Body of pancreas (tissue), 4 donors: Measurements from ENCODE around the gene USP12. TPM values are rescaled to one million over a fixed set of nuclear protein-coding genes. Genes with fewer than 3 reads are reported as not detected.

Source experiments
- ATAC-seq: fragments of 150-250 bp; one replicate; pipeline ENCODE4 v1.9.1; 2016
- DNase-seq, 4 donors: peaks; one replicate each; pipeline ENCODE4 v3.0.0-alpha.2; 2019
- H3K27ac ChIP-seq, 4 donors: fragments of 200-600 bp; sonication (generic); 1 replicate in 3 of 4; 2 replicates in 1 of 4; pipeline versions ENCODE4 v1.5.1 to v1.6.1; 2016 to 2019; ENCODE audit warnings: mild to moderate bottlenecking in 1 of 4, mixed read lengths in 1 of 4, moderate library complexity in 1 of 4
- H3K27me3 ChIP-seq, 2 donors: fragments of 200-600 bp; sonication (generic); one replicate each; pipeline ENCODE4 v1.6.0; 2016; ENCODE audit warnings: mild to moderate bottlenecking in 1 of 2
- H3K36me3 ChIP-seq, 2 donors: fragments of 200-600 bp; sonication (generic); replicated peaks in 1 of 2; 2 replicates each; pipeline ENCODE4 v1.5.1; 2016; ENCODE audit warnings: low read depth in 2 of 2; ENCODE audit not compliant: insufficient read depth in 1 of 2
- H3K4me1 ChIP-seq: fragments of 200-600 bp; sonication (generic); one replicate; pipeline ENCODE4 v1.6.0; 2016
- H3K4me3 ChIP-seq, 2 donors: fragments of 200-600 bp; sonication (generic); 1 replicate in 1 of 2; 2 replicates in 1 of 2; pipeline ENCODE4 v1.5.1; 2016 to 2019
- H3K9me3 ChIP-seq, 3 donors: fragments of 200-600 bp; sonication (generic); 1 replicate in 2 of 3; 2 replicates in 1 of 3; pipeline ENCODE4 v1.5.1; 2016
- POLR2A ChIP-seq, 3 donors: fragments of 450-650 bp; IDR thresholded peaks; one replicate each; pipeline ENCODE4 v1.6.1; 2016; ENCODE audit warnings: antibody characterized with exemption in 3 of 3, mild to moderate bottlenecking in 2 of 3
- WGBS, 2 donors: methylation state at CpG; one replicate each; pipeline ENCODE4 v1.1.5; 2017; 5-methylcytosine and 5-hydroxymethylcytosine counted together
- intact Hi-C: fragments of 100-400 bp; cut with DNase I; formaldehyde crosslinking; loops from one replicate; pipeline ENCODE4 v1.15.1; 2023
- total RNA-seq, 2 donors: library from RNA; depleted of rRNA; stranded (reverse); fragments of >200 nt; gene quantifications; one replicate each; pipeline ENCODE4 v1.1.0, GENCODE V29; 2016
- TF ChIP-seq, protein P1 (sequence below), 7 experiments: fragments of 450-650 bp in 4 of 7; fragments of 200-600 bp in 3 of 7; sonication (generic) in 3 of 7; IDR thresholded peaks; one replicate each; pipeline ENCODE4 v1.5.1; 2016 to 2019; ENCODE audit warnings: antibody characterized with exemption in 7 of 7

USP12 gene
- total RNA-seq, 2 donors from 2014 or later: 12.9 to 16.9 TPM

DNA sequence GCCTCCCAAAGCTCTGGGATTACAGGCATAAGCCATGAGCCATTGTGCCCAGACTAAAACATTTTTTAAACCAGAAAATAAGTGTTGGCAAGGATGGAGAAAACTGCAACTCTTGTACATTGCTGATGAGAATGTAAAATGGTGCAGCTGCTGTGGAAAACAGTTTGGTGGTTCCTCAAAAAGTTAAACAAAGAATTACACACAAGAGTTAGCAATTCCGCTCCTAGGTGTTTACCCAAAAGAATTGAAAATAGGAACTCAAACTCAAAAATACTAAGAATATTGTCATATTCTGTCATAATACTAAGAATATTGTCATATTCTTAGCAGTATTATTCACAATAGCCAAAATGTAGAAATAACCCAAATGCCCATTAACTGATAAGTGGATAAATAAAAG lies 39.7 kb upstream of the USP12 start:
- no peaks in the 10 kb centered on the region for H3K36me3 ChIP-seq
- WGBS, 2 donors: 100% methylated on average over 1 of the region's 1 CpG
- TF ChIP-seq POLR2A (IDR thresholded peaks at IDR 0.05): no peak
- no peaks in the 10 kb centered on the region for H3K9me3 ChIP-seq
- intact Hi-C loops: no loop called here
- H3K27me3 ChIP-seq: no peaks in the 10 kb centered on the region
- no peak overlapping the region for H3K4me3 ChIP-seq
- H3K4me1 ChIP-seq: no peaks in the 10 kb centered on the region
- ATAC-seq (no peak), DNase-seq (no peak)
- H3K27ac ChIP-seq: no peak overlapping the region

DNA sequence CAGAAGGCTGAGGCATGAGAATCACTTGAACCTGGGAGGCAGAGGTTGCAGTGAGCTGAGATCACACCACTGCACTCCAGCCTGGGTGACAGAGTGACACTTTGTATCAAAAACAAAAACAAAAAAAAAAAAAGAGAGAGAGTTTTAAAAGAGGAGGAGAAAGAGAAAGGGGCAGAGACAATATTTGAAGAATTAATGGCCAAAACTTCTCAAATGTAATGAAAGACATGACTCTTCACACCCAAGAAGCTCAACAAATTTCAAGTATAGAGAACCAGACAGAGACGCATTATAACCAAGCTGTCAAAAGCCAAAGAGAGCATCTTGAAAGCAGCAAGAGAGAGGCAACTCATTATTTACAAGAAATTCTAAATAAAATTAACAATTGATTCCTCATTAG lies 36.9 kb upstream of the USP12 start:
- H3K36me3 ChIP-seq: no peaks in the 10 kb centered on the region
- DNase-seq (no peak), ATAC-seq (no peak)
- WGBS, 2 donors: 95 to 100% methylated on average over 1 of the region's 1 CpG
- no peak for TF ChIP-seq POLR2A (IDR thresholded peaks at IDR 0.05)
- TF ChIP-seq, protein P1, sequence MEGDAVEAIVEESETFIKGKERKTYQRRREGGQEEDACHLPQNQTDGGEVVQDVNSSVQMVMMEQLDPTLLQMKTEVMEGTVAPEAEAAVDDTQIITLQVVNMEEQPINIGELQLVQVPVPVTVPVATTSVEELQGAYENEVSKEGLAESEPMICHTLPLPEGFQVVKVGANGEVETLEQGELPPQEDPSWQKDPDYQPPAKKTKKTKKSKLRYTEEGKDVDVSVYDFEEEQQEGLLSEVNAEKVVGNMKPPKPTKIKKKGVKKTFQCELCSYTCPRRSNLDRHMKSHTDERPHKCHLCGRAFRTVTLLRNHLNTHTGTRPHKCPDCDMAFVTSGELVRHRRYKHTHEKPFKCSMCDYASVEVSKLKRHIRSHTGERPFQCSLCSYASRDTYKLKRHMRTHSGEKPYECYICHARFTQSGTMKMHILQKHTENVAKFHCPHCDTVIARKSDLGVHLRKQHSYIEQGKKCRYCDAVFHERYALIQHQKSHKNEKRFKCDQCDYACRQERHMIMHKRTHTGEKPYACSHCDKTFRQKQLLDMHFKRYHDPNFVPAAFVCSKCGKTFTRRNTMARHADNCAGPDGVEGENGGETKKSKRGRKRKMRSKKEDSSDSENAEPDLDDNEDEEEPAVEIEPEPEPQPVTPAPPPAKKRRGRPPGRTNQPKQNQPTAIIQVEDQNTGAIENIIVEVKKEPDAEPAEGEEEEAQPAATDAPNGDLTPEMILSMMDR (IDR thresholded peaks at IDR 0.05): no peak
- no peaks in the 10 kb centered on the region for H3K27me3 ChIP-seq
- H3K27ac ChIP-seq: no peak overlapping the region
- H3K9me3 ChIP-seq: no peaks in the 10 kb centered on the region
- no peaks in the 10 kb centered on the region for H3K4me1 ChIP-seq
- intact Hi-C loops: no loop called here
- H3K4me3 ChIP-seq: no peak overlapping the region

DNA sequence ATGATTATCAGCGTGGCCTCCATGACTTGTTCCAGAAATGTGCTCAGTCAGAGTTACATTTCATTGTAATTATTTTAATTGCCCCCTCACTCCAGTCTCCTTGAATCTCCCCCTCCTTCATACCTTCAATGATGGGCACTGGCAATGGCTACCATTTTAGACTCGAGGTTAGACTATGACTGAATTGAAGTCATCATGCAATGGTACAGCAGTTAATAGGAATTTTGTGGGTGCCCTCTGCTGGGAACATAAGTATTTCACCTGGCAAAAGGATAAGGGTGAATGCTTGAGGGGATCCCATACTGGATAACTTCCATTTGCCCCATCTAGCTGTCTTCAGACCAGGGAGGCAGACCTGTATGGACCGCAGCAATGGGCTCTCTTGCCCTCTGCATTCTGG lies 32.2 kb upstream of the USP12 start:
- no peaks in the 10 kb centered on the region for H3K9me3 ChIP-seq
- no peaks in the 10 kb centered on the region for H3K4me1 ChIP-seq
- WGBS, 2 donors: 60 to 67% methylated on average over 3 of the region's 3 CpGs
- no peak overlapping the region for H3K27ac ChIP-seq
- TF ChIP-seq, protein P1 (IDR thresholded peaks at IDR 0.05): peak in 5 of 7 experiments; percentile 19 to 46 (median 33)
- no peak for TF ChIP-seq POLR2A (IDR thresholded peaks at IDR 0.05)
- ATAC-seq (no peak), DNase-seq (peak in 3 of 4 donors; percentile 15 to 26 (median 20))
- H3K27me3 ChIP-seq: no peaks in the 10 kb centered on the region
- H3K36me3 ChIP-seq: no peaks in the 10 kb centered on the region
- no peak overlapping the region for H3K4me3 ChIP-seq
- intact Hi-C loops: no loop called here

DNA sequence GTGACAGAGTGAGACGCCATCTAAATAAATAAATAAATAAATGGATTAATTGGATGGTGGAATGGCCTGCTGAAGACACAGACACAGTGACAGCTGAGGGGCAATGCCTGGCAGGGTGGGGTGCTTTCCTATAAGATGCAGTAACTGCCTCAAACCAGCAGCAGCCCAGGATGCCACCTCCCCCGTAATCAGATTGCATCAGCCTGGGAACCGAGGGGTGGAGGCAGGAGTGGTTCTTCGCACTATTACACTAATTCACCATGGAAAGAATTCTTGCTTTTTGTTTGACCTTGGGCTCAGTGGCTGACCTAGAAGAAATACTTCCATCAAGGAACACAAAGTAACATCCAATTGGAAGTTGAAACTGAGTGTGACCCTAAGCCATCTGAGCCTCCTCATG lies 31.6 kb upstream of the USP12 start:
- WGBS, 2 donors: 85 to 96% methylated on average over 4 of the region's 4 CpGs
- Histone ChIP-seq H3K9me3 (no peaks in the 10 kb centered on the region), H3K27me3 (no peaks in the 10 kb centered on the region), H3K4me1 (no peaks in the 10 kb centered on the region), H3K4me3 (no peak overlapping the region), H3K36me3 (no peaks in the 10 kb centered on the region), H3K27ac (no peak overlapping the region)
- no peak for ATAC-seq
- intact Hi-C loops: no loop called here
- TF ChIP-seq POLR2A (IDR thresholded peaks at IDR 0.05): no peak
- TF ChIP-seq, protein P1 (IDR thresholded peaks at IDR 0.05): no peak
- DNase-seq: no peak

DNA sequence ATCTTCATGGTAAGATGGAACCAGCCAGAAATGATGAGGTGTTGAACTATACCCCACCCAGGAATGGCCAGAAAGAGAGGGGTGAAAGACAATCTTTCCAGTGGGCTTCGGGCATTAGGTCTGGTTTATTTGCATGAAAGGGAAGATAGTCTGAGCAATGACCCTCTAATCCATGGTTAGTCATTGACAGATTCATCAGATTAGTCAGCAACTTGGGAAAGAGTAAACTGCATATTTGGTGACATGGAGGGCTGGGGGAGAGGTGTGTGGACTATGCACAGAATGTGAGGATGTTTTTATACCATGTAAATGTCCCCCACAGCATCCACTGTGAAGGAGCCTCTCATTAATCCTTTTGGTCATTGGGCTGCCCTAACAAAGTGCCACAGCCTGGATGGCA lies 30.1 kb upstream of the USP12 start:
- whole genome bisulfite sequencing, 2 donors: 81 to 88% methylated on average over 1 of the region's 1 CpG
- no peak for TF ChIP-seq POLR2A (IDR thresholded peaks at IDR 0.05)
- TF ChIP-seq, protein P1 (IDR thresholded peaks at IDR 0.05): no peak
- no peak overlapping the region for H3K27ac ChIP-seq
- H3K4me1 ChIP-seq: no peaks in the 10 kb centered on the region
- no peaks in the 10 kb centered on the region for H3K27me3 ChIP-seq
- ATAC-seq: no peak
- no peaks in the 10 kb centered on the region for H3K36me3 ChIP-seq
- intact Hi-C loops: no loop called here
- no peaks in the 10 kb centered on the region for H3K9me3 ChIP-seq
- DNase-seq: no peak
- no peak overlapping the region for H3K4me3 ChIP-seq
